ENCODE results near the gene PIK3R3. TPM values are rescaled to one million over a fixed set of nuclear protein-coding genes. Genes with fewer than 3 reads are reported as not detected.

Gene PIK3R3
- total RNA-seq, 1 donor from 2014 or later: 1.8 TPM

GRCh38 chr1:46130121-46130520 is 2.3 kb downstream of the PIK3R3 start:
- DNase-seq (ENCODE audit: low read depth): no peak
- Histone ChIP-seq H3K27me3 (ENCODE audit: control insufficient read depth, insufficient read depth, low read length) (no peaks in the 10 kb centered on the region), H3K36me3 (ENCODE audit: control insufficient read depth, insufficient read depth, low read length) (no peaks in the 10 kb centered on the region), H3K4me3 (ENCODE audit: low read depth, low read length) (no peak overlapping the region)
- no peak for TF ChIP-seq CTCF (IDR thresholded peaks at IDR 0.05; ENCODE audit: insufficient read depth, low read length, severe bottlenecking)
- FAIRE-seq: no peak

- no peaks in the 10 kb centered on the region for H3K36me3 ChIP-seq (ENCODE audit: control insufficient read depth, insufficient read depth, low read length)
- H3K4me3 ChIP-seq (ENCODE audit: low read depth, low read length): no peak overlapping the region
- DNase-seq (ENCODE audit: low read depth) (peak; percentile 81), FAIRE-seq (no peak)
- no peaks in the 10 kb centered on the region for H3K27me3 ChIP-seq (ENCODE audit: control insufficient read depth, insufficient read depth, low read length)
- TF ChIP-seq CTCF (IDR thresholded peaks at IDR 0.05; ENCODE audit: insufficient read depth, low read length, severe bottlenecking): no peak
These were observed 4.1 kb downstream of the PIK3R3 start for GRCh38 chr1:46128344-46128743.

- no peak for TF ChIP-seq CTCF (IDR thresholded peaks at IDR 0.05; ENCODE audit: insufficient read depth, low read length, severe bottlenecking)
- no peak for FAIRE-seq
These were observed 13.6 kb downstream of the PIK3R3 start for GRCh38 chr1:46118856-46119255.

GRCh38 chr1:46117810-46118494 is 14.5 kb downstream of the PIK3R3 start:
- no peak for DNase-seq (ENCODE audit: low read depth)
- TF ChIP-seq CTCF (IDR thresholded peaks at IDR 0.05; ENCODE audit: insufficient read depth, low read length, severe bottlenecking): no peak
- no peaks in the 10 kb centered on the region for H3K36me3 ChIP-seq (ENCODE audit: control insufficient read depth, insufficient read depth, low read length)
- no peak for FAIRE-seq
- H3K27me3 ChIP-seq (ENCODE audit: control insufficient read depth, insufficient read depth, low read length): no peaks in the 10 kb centered on the region
- H3K4me3 ChIP-seq (ENCODE audit: low read depth, low read length): no peak overlapping the region

More at GRCh38 chr1:46118856-46119255, 13.6 kb downstream of the PIK3R3 start:
- no peak for DNase-seq (ENCODE audit: low read depth)
- no peaks in the 10 kb centered on the region for H3K27me3 ChIP-seq (ENCODE audit: control insufficient read depth, insufficient read depth, low read length)
- no peaks in the 10 kb centered on the region for H3K36me3 ChIP-seq (ENCODE audit: control insufficient read depth, insufficient read depth, low read length)
- H3K4me3 ChIP-seq (ENCODE audit: low read depth, low read length): no peak overlapping the region

- Histone ChIP-seq H3K27me3 (ENCODE audit: control insufficient read depth, insufficient read depth, low read length) (no peaks in the 10 kb centered on the region), H3K36me3 (ENCODE audit: control insufficient read depth, insufficient read depth, low read length) (no peaks in the 10 kb centered on the region), H3K4me3 (ENCODE audit: low read depth, low read length) (no peak overlapping the region)
- FAIRE-seq (no peak), DNase-seq (ENCODE audit: low read depth) (no peak)
- TF ChIP-seq CTCF (IDR thresholded peaks at IDR 0.05; ENCODE audit: insufficient read depth, low read length, severe bottlenecking): no peak
These were observed 17.4 kb downstream of the PIK3R3 start for GRCh38 chr1:46114925-46115603.

Data from bronchial epithelial cell (primary cell).